K562 (cell line): Measurements from ENCODE around the gene VIM. TPM values are rescaled to one million over a fixed set of nuclear protein-coding genes. Genes with fewer than 3 reads are reported as not detected.

Experiments used
- ARHGAP35 ChIP-seq: fragments of 450-650 bp; IDR thresholded peaks from 2 replicates; pipeline ENCODE4 v1.6.1; 2018; ENCODE audit not compliant: partially characterized antibody
- CBFB ChIP-seq: sonication (generic); formaldehyde crosslinking; IDR thresholded peaks from 2 replicates; pipeline ENCODE4 v1.4.0; 2020; ENCODE audit warnings: mild to moderate bottlenecking, missing genetic modification reagents
- ERF ChIP-seq: fragments of 450-650 bp; formaldehyde crosslinking; IDR thresholded peaks from 2 replicates; pipeline ENCODE4 v1.4.0; 2020; ENCODE audit warnings: mild to moderate bottlenecking, mixed read lengths
- ETV1 ChIP-seq: fragments of 450-650 bp; conservative IDR thresholded peaks from 2 replicates; pipeline ENCODE4 v1.6.1; 2016; ENCODE audit warnings: missing genetic modification characterization, control low read depth, low read depth, missing compliant biosample characterization
- ETV6 ChIP-seq, 3 experiments: fragments of 150-350 bp in 1 of 3; sonication (generic) in 1 of 3; formaldehyde crosslinking in 1 of 3; IDR thresholded peaks; 2 replicates each; pipeline versions ENCODE4 v1.6.1 to v1.8.0; 2014 to 2022; ENCODE audit warnings: borderline replicate concordance in 2 of 3, low read depth in 2 of 3, antibody characterized with exemption in 1 of 3, low read length in 1 of 3, mild to moderate bottlenecking in 1 of 3, missing genetic modification reagents in 1 of 3
- GABPB2 ChIP-seq: fragments of 250-450 bp; sonication (Bioruptor Pico); conservative IDR thresholded peaks from 2 replicates; pipeline ENCODE4 v1.5.1; 2021; ENCODE audit warnings: mild to moderate bottlenecking
- ILK ChIP-seq: fragments of 450-650 bp; IDR thresholded peaks from 2 replicates; pipeline ENCODE4 v1.6.1; 2016; ENCODE audit warnings: missing genetic modification characterization, low read depth, mild to moderate bottlenecking, missing compliant biosample characterization, moderate library complexity, borderline replicate concordance
- MAFF ChIP-seq: IDR thresholded peaks from 2 replicates; pipeline ENCODE4 v1.6.1; 2012; ENCODE audit warnings: low read length, improper control_type of control experiment
- MIER1 ChIP-seq: fragments of 450-650 bp; IDR thresholded peaks from 2 replicates; pipeline ENCODE4 v1.6.1; 2016; ENCODE audit warnings: antibody characterized with exemption, mild to moderate bottlenecking, low read depth
- MTA3 ChIP-seq: fragments of 450-650 bp; formaldehyde crosslinking; IDR thresholded peaks from 2 replicates; pipeline ENCODE4 v1.6.1; 2017; ENCODE audit warnings: mild to moderate bottlenecking, borderline replicate concordance
- NR4A1 ChIP-seq, 2 experiments: fragments of 250-450 bp in 1 of 2; fragments of 450-650 bp in 1 of 2; sonication (Bioruptor Pico) in 1 of 2; IDR thresholded peaks; 2 replicates each; pipeline versions ENCODE4 v1.4.0 to v1.6.1; 2016 to 2020; ENCODE audit warnings: mild to moderate bottlenecking in 2 of 2, missing compliant biosample characterization in 1 of 2, missing genetic modification characterization in 1 of 2, moderate library complexity in 1 of 2
- PHB2 ChIP-seq: fragments of 450-650 bp; IDR thresholded peaks from 2 replicates; pipeline ENCODE4 v1.6.1; 2017; ENCODE audit warnings: low read depth
- SREBF1 ChIP-seq: fragments of 150-350 bp; IDR thresholded peaks from 2 replicates; pipeline ENCODE4 v1.6.1; 2014; ENCODE audit warnings: antibody characterized with exemption, low read depth, low read length, borderline replicate concordance
- ZNF3 ChIP-seq: fragments of 250-450 bp; sonication (Bioruptor Pico); IDR thresholded peaks from 2 replicates; pipeline ENCODE4 v1.5.0; 2021; ENCODE audit warnings: mild to moderate bottlenecking, moderate library complexity
- polyA plus RNA-seq, 8 experiments: library from polyadenylated mRNA; depleted of rRNA in 4 of 8; stranded (reverse) in 5 of 8; unstranded in 3 of 8; fragments of >200 nt; fragmentation: Nextera tagmentation in 2 of 8; fragmentation: Illumina TruSeq in 1 of 8; extraction: Ambion mirVana in 2 of 8; extraction: Trizol in 1 of 8; gene quantifications; 2 replicates each; pipeline versions ENCODE4 v1.2.1 to v1.2.3, GENCODE V29; 2011 to 2014; ENCODE audit warnings: inconsistent platforms in 1 of 8, missing spikeins in 1 of 8
- total RNA-seq, 7 experiments: library from RNA; depleted of rRNA in 6 of 7; stranded (reverse); fragments of >200 nt in 6 of 7; fragmentation: Illumina TruSeq in 2 of 7; extraction: Trizol in 2 of 7; gene quantifications; 2 replicates each; pipeline versions ENCODE4 v1.2.1 to v1.2.3, GENCODE V29; 2011 to 2021; ENCODE audit warnings: low replicate concordance in 1 of 7
- TF ChIP-seq, protein P1 (sequence below): fragments of 450-650 bp; IDR thresholded peaks from 2 replicates; pipeline ENCODE4 v1.6.1; 2016; ENCODE audit warnings: low read depth, mild to moderate bottlenecking, moderate library complexity
- TF ChIP-seq, protein P2 (sequence below): sonication (generic); formaldehyde crosslinking; IDR thresholded peaks from 2 replicates; pipeline ENCODE4 v1.8.0; 2022; ENCODE audit warnings: mild to moderate bottlenecking, low read depth, missing genetic modification reagents
- TF ChIP-seq, protein P3 (sequence below), 2 experiments: fragments of 450-650 bp in 1 of 2; sonication (generic) in 1 of 2; formaldehyde crosslinking in 1 of 2; IDR thresholded peaks in 1 of 2; conservative IDR thresholded peaks in 1 of 2; 2 replicates each; pipeline versions ENCODE4 v1.6.1 to v1.8.1; 2016 to 2023; ENCODE audit warnings: mild to moderate bottlenecking in 2 of 2, moderate library complexity in 2 of 2, inconsistent platforms in 1 of 2, missing genetic modification reagents in 1 of 2
- TF ChIP-seq, protein P4 (sequence below): fragments of 250-450 bp; sonication (Bioruptor Pico); IDR thresholded peaks from 2 replicates; pipeline ENCODE4 v1.8.0; 2021; ENCODE audit warnings: mild to moderate bottlenecking, moderate library complexity
- TF ChIP-seq, protein P5 (sequence below): sonication (generic); formaldehyde crosslinking; IDR thresholded peaks from 2 replicates; pipeline ENCODE4 v1.8.1; 2023; ENCODE audit warnings: mild to moderate bottlenecking, missing genetic modification reagents

The VIM gene
- total and polyA plus RNA-seq, 9 of the 15 experiments (the other 6 are each of a cell fraction or from before 2014, with no cell fraction given), result 86.0 to 621 (median 383) TPM

DNA sequence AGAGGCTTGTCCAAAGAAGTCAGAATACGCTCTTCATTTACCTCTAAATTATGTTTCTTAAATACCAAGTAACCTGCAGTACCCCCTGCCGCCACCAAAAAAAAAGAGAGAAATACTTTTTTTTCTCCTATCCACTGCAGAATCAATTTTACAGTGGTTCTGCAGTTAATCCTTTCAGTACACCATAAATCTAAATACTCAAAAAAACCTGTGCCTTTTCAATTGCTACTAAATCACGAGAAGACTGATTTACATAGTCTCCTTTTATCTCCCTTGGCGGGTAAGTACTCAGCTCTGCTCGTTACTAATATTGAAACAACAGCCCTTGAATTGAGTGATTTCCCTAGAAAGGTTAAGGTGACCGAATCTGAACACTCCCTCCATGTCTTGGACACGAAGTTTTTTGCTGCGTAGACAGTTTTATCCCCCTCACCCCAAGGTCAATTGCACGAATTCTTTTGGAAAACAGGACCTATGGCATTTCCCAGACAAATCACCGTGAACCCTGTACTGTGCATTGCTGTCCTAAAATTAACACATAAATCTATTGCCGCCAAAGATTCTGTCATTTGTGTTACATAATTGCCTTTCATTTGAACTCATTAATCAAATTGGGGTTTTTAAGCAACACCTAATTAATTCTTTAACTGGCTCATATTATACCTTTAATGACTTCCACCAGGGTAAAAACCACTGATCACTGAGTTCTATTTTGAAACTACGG, 512 bp upstream of the VIM start (continued):
- TF ChIP-seq, protein P1, sequence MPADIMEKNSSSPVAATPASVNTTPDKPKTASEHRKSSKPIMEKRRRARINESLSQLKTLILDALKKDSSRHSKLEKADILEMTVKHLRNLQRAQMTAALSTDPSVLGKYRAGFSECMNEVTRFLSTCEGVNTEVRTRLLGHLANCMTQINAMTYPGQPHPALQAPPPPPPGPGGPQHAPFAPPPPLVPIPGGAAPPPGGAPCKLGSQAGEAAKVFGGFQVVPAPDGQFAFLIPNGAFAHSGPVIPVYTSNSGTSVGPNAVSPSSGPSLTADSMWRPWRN, result peak; percentile 10; the same call in 1 of the 2 replicates
- TF ChIP-seq, protein P2, sequence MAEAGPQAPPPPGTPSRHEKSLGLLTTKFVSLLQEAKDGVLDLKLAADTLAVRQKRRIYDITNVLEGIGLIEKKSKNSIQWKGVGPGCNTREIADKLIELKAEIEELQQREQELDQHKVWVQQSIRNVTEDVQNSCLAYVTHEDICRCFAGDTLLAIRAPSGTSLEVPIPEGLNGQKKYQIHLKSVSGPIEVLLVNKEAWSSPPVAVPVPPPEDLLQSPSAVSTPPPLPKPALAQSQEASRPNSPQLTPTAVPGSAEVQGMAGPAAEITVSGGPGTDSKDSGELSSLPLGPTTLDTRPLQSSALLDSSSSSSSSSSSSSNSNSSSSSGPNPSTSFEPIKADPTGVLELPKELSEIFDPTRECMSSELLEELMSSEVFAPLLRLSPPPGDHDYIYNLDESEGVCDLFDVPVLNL (CRISPR knock-in tag), result no peak
- TF ChIP-seq ETV1 (tag) (no peak), PHB2 (no peak), NR4A1 (CRISPR knock-in tag; IDR thresholded peaks at IDR 0.05) (no peak), NR4A1 (tag; IDR thresholded peaks at IDR 0.05) (no peak), SREBF1 (no peak), GABPB2 (CRISPR knock-in tag) (no peak), MTA3 (no peak), ILK (tag) (no peak), ETV6 (IDR thresholded peaks at IDR 0.05; ENCODE audit: borderline replicate concordance in 1 of 2, low read depth in 2 of 2, low read length in 1 of 2) (no peak), ETV6 (CRISPR knock-in tag; IDR thresholded peaks at IDR 0.05; ENCODE audit: borderline replicate concordance) (no peak), ARHGAP35 (no peak), ERF (CRISPR knock-in tag) (no peak), MIER1 (no peak), CBFB (CRISPR knock-in tag) (no peak), MAFF (peak; percentile 98), ZNF3 (CRISPR knock-in tag) (0 out of 2 replicates have a peak, but pooled peaks have one; percentile 13)
- TF ChIP-seq, protein P3, sequence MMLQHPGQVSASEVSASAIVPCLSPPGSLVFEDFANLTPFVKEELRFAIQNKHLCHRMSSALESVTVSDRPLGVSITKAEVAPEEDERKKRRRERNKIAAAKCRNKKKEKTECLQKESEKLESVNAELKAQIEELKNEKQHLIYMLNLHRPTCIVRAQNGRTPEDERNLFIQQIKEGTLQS (IDR thresholded peaks at IDR 0.05), result no peak
- TF ChIP-seq, protein P3 (CRISPR knock-in tag; conservative IDR thresholded peaks at IDR 0.05), result no peak
- TF ChIP-seq, protein P4, sequence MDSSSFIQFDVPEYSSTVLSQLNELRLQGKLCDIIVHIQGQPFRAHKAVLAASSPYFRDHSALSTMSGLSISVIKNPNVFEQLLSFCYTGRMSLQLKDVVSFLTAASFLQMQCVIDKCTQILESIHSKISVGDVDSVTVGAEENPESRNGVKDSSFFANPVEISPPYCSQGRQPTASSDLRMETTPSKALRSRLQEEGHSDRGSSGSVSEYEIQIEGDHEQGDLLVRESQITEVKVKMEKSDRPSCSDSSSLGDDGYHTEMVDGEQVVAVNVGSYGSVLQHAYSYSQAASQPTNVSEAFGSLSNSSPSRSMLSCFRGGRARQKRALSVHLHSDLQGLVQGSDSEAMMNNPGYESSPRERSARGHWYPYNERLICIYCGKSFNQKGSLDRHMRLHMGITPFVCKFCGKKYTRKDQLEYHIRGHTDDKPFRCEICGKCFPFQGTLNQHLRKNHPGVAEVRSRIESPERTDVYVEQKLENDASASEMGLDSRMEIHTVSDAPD (CRISPR knock-in tag), result no peak
- TF ChIP-seq, protein P5, sequence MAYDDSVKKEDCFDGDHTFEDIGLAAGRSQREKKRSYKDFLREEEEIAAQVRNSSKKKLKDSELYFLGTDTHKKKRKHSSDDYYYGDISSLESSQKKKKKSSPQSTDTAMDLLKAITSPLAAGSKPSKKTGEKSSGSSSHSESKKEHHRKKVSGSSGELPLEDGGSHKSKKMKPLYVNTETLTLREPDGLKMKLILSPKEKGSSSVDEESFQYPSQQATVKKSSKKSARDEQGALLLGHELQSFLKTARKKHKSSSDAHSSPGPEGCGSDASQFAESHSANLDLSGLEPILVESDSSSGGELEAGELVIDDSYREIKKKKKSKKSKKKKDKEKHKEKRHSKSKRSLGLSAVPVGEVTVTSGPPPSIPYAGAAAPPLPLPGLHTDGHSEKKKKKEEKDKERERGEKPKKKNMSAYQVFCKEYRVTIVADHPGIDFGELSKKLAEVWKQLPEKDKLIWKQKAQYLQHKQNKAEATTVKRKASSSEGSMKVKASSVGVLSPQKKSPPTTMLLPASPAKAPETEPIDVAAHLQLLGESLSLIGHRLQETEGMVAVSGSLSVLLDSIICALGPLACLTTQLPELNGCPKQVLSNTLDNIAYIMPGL, result 0 out of 2 replicates have a peak, but pooled peaks have one; percentile 25
